GM10266 (cell line): ENCODE results near the gene EYS.
"Not testable (repeated sequence)": the region's sequence is repeated elsewhere in the genome, so short reads cannot be mapped to it uniquely, and the experiment has no call there.

ENCODE experiments used
- DNase-seq: peaks from one replicate; pipeline ENCODE4 v3.0.0; 2012; ENCODE audit errors: extremely low spot score
- CTCF ChIP-seq: IDR thresholded peaks from 2 replicates; pipeline ENCODE4 v1.5.1; 2012; ENCODE audit warnings: mild to moderate bottlenecking, low read depth; ENCODE audit not compliant: control insufficient read depth, insufficient read depth; ENCODE audit errors: missing control alignments

The EYS gene

GRCh38 chr6:63743691-63744090 is 1963.3 kb downstream of the EYS start:
- DNase-seq = no peak
- no peak for TF ChIP-seq CTCF

- no peak for DNase-seq
Measured at GRCh38 chr6:63742060-63742459, 1965.0 kb downstream of the EYS start.

GRCh38 chr6:63740709-63741108 is 1966.3 kb downstream of the EYS start:
- TF ChIP-seq CTCF = no peak
- no peak for DNase-seq

More at GRCh38 chr6:63742060-63742459, 1965.0 kb downstream of the EYS start:
- TF ChIP-seq CTCF = no peak

- no peak for DNase-seq
- TF ChIP-seq CTCF = no peak
Measured at GRCh38 chr6:63739094-63739687, 1967.8 kb downstream of the EYS start.

GRCh38 chr6:63738190-63738589 is 1968.8 kb downstream of the EYS start:
- not testable (repeated sequence) for DNase-seq

GRCh38 chr6:63734923-63735322 is 1972.1 kb downstream of the EYS start:
- no peak for DNase-seq
- TF ChIP-seq CTCF = no peak

- DNase-seq = no peak
Measured at GRCh38 chr6:63732336-63732735, 1974.7 kb downstream of the EYS start.

More at GRCh38 chr6:63732336-63732735, 1974.7 kb downstream of the EYS start:
- no peak for TF ChIP-seq CTCF
